ENCODE data around the gene TBX2. TPM values are rescaled to one million over a fixed set of nuclear protein-coding genes. Genes with fewer than 3 reads are reported as not detected.

TBX2 gene
- total and polyA plus RNA-seq, 2 of the 13 experiments (the other 11 are each of a cell fraction or from before 2014, with no cell fraction given), result 2.8 to 15.3 TPM

- TF ChIP-seq ZGPAT (CRISPR knock-in tag; IDR thresholded peaks at IDR 0.05), result 0 out of 2 replicates have a peak, but pooled peaks have one; percentile 19
- TF ChIP-seq SMC3 (IDR thresholded peaks at IDR 0.05; ENCODE audit: low read length), result 0 out of 2 replicates have a peak, but pooled peaks have one; percentile 5
- TF ChIP-seq ESRRA (CRISPR knock-in tag; IDR thresholded peaks at IDR 0.05; ENCODE audit: low read depth), result no peak
- no peak for TF ChIP-seq ZNF557 (CRISPR knock-in tag; IDR thresholded peaks at IDR 0.05)
- TF ChIP-seq TEAD3 (CRISPR knock-in tag; optimal IDR thresholded peaks at IDR 0.05; ENCODE audit: borderline replicate concordance), result peak; percentile 21
- no peak for TF ChIP-seq ZNF101 (CRISPR knock-in tag; IDR thresholded peaks at IDR 0.05; ENCODE audit: borderline replicate concordance, low read depth)
- TF ChIP-seq GATAD2A (CRISPR knock-in tag; IDR thresholded peaks at IDR 0.05), result peak; percentile 46; the same call in 1 of the 2 replicates
- peak; percentile 57 for TF ChIP-seq ARID5B (CRISPR knock-in tag; IDR thresholded peaks at IDR 0.05)
- TF ChIP-seq FOXO4 (CRISPR knock-in tag; conservative IDR thresholded peaks at IDR 0.05), result no peak
- peak; percentile 43; the same call in 1 of the 2 replicates for TF ChIP-seq BCL6 (CRISPR knock-in tag; IDR thresholded peaks at IDR 0.05)
- peak; percentile 56; the same call in 1 of the 2 replicates for TF ChIP-seq FOSL1 (CRISPR knock-in tag; IDR thresholded peaks at IDR 0.05; ENCODE audit: borderline replicate concordance)
- no peak for TF ChIP-seq REL (CRISPR knock-in tag; conservative IDR thresholded peaks at IDR 0.05)
- TF ChIP-seq RXRB (CRISPR knock-in tag; IDR thresholded peaks at IDR 0.05; ENCODE audit: borderline replicate concordance), result 0 out of 2 replicates have a peak, but pooled peaks have one; percentile 36
- TF ChIP-seq ZEB1 (IDR thresholded peaks at IDR 0.05; ENCODE audit: insufficient replicate concordance, low read depth), result no peak
- peak; percentile 73; the same call in 1 of the 2 replicates for TF ChIP-seq FOSL2 (CRISPR knock-in tag; IDR thresholded peaks at IDR 0.05)
- peak; percentile 73 for TF ChIP-seq CEBPG (CRISPR knock-in tag; IDR thresholded peaks at IDR 0.05)
- no peak for TF ChIP-seq ZBTB46 (CRISPR knock-in tag; IDR thresholded peaks at IDR 0.05; ENCODE audit: borderline replicate concordance)
- 0 out of 2 replicates have a peak, but pooled peaks have one; percentile 25 for TF ChIP-seq ZMYM2 (CRISPR knock-in tag; IDR thresholded peaks at IDR 0.05)
- TF ChIP-seq CEBPB (IDR thresholded peaks at IDR 0.05; ENCODE audit: borderline replicate concordance, low read depth, low read length), result peak; percentile 81
- no peak for TF ChIP-seq HOXA9 (CRISPR knock-in tag; IDR thresholded peaks at IDR 0.05; ENCODE audit: borderline replicate concordance)
- TF ChIP-seq RXRA (CRISPR knock-in tag; IDR thresholded peaks at IDR 0.05), result no peak
- TF ChIP-seq JUNB (CRISPR knock-in tag; IDR thresholded peaks at IDR 0.05; ENCODE audit: borderline replicate concordance), result 0 out of 2 replicates have a peak, but pooled peaks have one; percentile 43
- peak; percentile 20; the same call in 1 of the 2 replicates for TF ChIP-seq FOXA3 (CRISPR knock-in tag; IDR thresholded peaks at IDR 0.05)
These were observed 38.6 kb upstream of the TBX2 start (continued) for GRCh38 chr17:61361084-61361483.
